HepG2 (cell line): Measurements from ENCODE around the gene PPIL3. TPM values are rescaled to one million over a fixed set of nuclear protein-coding genes. Genes with fewer than 3 reads are reported as not detected.

Experiments
- ATF1 ChIP-seq: IDR thresholded peaks from 2 replicates; pipeline ENCODE4 v1.6.1; 2016; ENCODE audit warnings: mild to moderate bottlenecking, control low read depth
- BHLHE40 ChIP-seq: IDR thresholded peaks from 2 replicates; pipeline ENCODE4 v1.6.1; 2011; ENCODE audit warnings: low read length, improper control_type of control experiment
- CEBPB ChIP-seq: IDR thresholded peaks from 2 replicates; pipeline ENCODE4 v1.6.1; 2011; ENCODE audit warnings: low read depth, low read length, improper control_type of control experiment, borderline replicate concordance
- CREM ChIP-seq, 2 experiments: sonication (generic) in 1 of 2; formaldehyde crosslinking in 1 of 2; IDR thresholded peaks; 2 replicates each; pipeline versions ENCODE4 v1.4.0 to v1.6.1; 2016 to 2020; ENCODE audit warnings: antibody characterized with exemption in 1 of 2, mild to moderate bottlenecking in 1 of 2, missing genetic modification reagents in 1 of 2
- FOXP1 ChIP-seq, 2 experiments: fragments of 450-650 bp in 1 of 2; IDR thresholded peaks; 2 replicates each; pipeline ENCODE4 v1.6.1; 2017 to 2018; ENCODE audit warnings: antibody characterized with exemption in 1 of 2
- MED1 ChIP-seq: sonication (generic); formaldehyde crosslinking; IDR thresholded peaks from 2 replicates; pipeline ENCODE4 v1.4.0; 2020; ENCODE audit warnings: missing genetic modification reagents
- PAF1 ChIP-seq: IDR thresholded peaks from 2 replicates; pipeline ENCODE4 v1.6.1; 2016; ENCODE audit warnings: missing genetic modification reagents, missing compliant biosample characterization
- PRPF4 ChIP-seq: fragments of 200-400 bp; formaldehyde crosslinking; IDR thresholded peaks from 2 replicates; pipeline ENCODE4 v1.6.1; 2016; ENCODE audit warnings: low read length, low read depth; ENCODE audit not compliant: poor library complexity, severe bottlenecking
- SMARCE1 ChIP-seq: fragments of 450-650 bp; IDR thresholded peaks from 2 replicates; pipeline ENCODE4 v1.6.1; 2017; ENCODE audit warnings: borderline replicate concordance
- TGIF2 ChIP-seq: IDR thresholded peaks from 2 replicates; pipeline ENCODE4 v1.6.1; 2016; ENCODE audit warnings: control low read depth, missing compliant biosample characterization
- THAP11 ChIP-seq: IDR thresholded peaks from 2 replicates; pipeline ENCODE4 v1.6.1; 2016; ENCODE audit warnings: missing biosample characterization, missing genetic modification reagents
- TOE1 ChIP-seq: sonication (generic); formaldehyde crosslinking; IDR thresholded peaks from 2 replicates; pipeline ENCODE4 v1.4.0; 2020; ENCODE audit warnings: mild to moderate bottlenecking, missing genetic modification reagents
- ZFP82 ChIP-seq: sonication (generic); formaldehyde crosslinking; IDR thresholded peaks from 2 replicates; pipeline ENCODE4 v1.5.1; 2020; ENCODE audit warnings: mild to moderate bottlenecking, missing genetic modification reagents, borderline replicate concordance
- ZNF205 ChIP-seq: IDR thresholded peaks from 2 replicates; pipeline ENCODE4 v1.6.1; 2018; ENCODE audit warnings: missing biosample characterization, missing genetic modification reagents
- ZNF33A ChIP-seq: sonication (generic); formaldehyde crosslinking; IDR thresholded peaks from 2 replicates; pipeline ENCODE4 v1.5.1; 2020; ENCODE audit warnings: missing genetic modification reagents, mild to moderate bottlenecking, moderate library complexity, borderline replicate concordance
- ZNF557 ChIP-seq: sonication (generic); formaldehyde crosslinking; IDR thresholded peaks from 2 replicates; pipeline ENCODE4 v1.4.0; 2020; ENCODE audit warnings: missing genetic modification reagents
- ZNF629 ChIP-seq: sonication (generic); formaldehyde crosslinking; conservative IDR thresholded peaks from 2 replicates; pipeline ENCODE4 v1.5.0; 2020; ENCODE audit warnings: missing genetic modification reagents
- ZNF660 ChIP-seq: sonication (generic); formaldehyde crosslinking; IDR thresholded peaks from 2 replicates; pipeline ENCODE4 v1.5.1; 2020; ENCODE audit warnings: mild to moderate bottlenecking, low read depth, missing genetic modification reagents, borderline replicate concordance
- ZNF674 ChIP-seq: sonication (generic); formaldehyde crosslinking; IDR thresholded peaks from 2 replicates; pipeline ENCODE4 v1.5.0; 2020; ENCODE audit warnings: low read depth, mild to moderate bottlenecking, missing genetic modification reagents
- polyA plus RNA-seq, 8 experiments: library from polyadenylated mRNA; depleted of rRNA in 3 of 8; stranded (reverse) in 7 of 8; unstranded in 1 of 8; fragments of >200 nt; fragmentation: Illumina TruSeq in 4 of 8; extraction: Trizol in 4 of 8; gene quantifications; 2 replicates each; pipeline versions ENCODE4 v1.2.1 to v1.2.3, GENCODE V29; 2011 to 2016; ENCODE audit warnings: low read depth in 4 of 8, missing spikeins in 1 of 8, mixed read lengths in 1 of 8; ENCODE audit not compliant: insufficient read depth in 1 of 8
- total RNA-seq, 5 experiments: library from RNA; depleted of rRNA; stranded (reverse); fragments of >200 nt; fragmentation: Illumina TruSeq; extraction: Trizol; gene quantifications; 2 replicates each; pipeline ENCODE4 v1.2.3, GENCODE V29; 2016; ENCODE audit warnings: low read depth in 1 of 5
- TF ChIP-seq, protein P1 (sequence below), 2 experiments: sonication (generic) in 1 of 2; formaldehyde crosslinking in 1 of 2; IDR thresholded peaks; 2 replicates each; pipeline versions ENCODE4 v1.6.1 to v1.9.0; 2014 to 2022; ENCODE audit warnings: antibody characterized with exemption in 1 of 2, borderline replicate concordance in 1 of 2, inconsistent platforms in 1 of 2, low read depth in 1 of 2, missing genetic modification reagents in 1 of 2
- TF ChIP-seq, protein P2 (sequence below): IDR thresholded peaks from 2 replicates; pipeline ENCODE4 v1.6.1; 2016; ENCODE audit warnings: mild to moderate bottlenecking, missing biosample characterization, missing genetic modification reagents
- TF ChIP-seq, protein P3 (sequence below): sonication (generic); formaldehyde crosslinking; conservative IDR thresholded peaks from 2 replicates; pipeline ENCODE4 v1.8.0; 2022; ENCODE audit warnings: mild to moderate bottlenecking, moderate library complexity, missing genetic modification reagents

The PPIL3 gene
- total and polyA plus RNA-seq, 2 of the 13 experiments (the other 11 are each of a cell fraction or from before 2014, with no cell fraction given) = 98.7 to 107 TPM

DNA sequence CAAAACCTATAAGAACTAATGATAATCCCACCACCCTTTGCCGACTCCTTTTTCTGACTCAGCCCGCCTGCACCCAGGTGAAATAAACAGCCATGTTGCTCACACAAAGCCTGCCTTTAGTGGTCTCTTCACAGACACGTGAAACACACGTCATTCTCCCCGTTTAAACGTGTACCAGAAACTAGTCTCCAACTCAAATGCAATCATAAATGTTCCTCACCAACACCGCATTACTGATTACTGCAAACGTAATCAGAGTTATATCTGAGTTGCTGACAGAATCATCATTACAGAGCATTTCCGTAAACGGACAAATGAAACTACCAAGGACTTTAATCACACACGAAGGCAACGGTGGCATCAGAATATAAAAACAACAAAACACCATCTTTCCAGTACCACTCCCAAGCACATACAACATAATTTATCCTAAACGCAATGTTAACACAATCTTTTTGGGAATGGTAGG is 26.3 kb downstream of the PPIL3 start (continued):
- TF ChIP-seq, protein P1, sequence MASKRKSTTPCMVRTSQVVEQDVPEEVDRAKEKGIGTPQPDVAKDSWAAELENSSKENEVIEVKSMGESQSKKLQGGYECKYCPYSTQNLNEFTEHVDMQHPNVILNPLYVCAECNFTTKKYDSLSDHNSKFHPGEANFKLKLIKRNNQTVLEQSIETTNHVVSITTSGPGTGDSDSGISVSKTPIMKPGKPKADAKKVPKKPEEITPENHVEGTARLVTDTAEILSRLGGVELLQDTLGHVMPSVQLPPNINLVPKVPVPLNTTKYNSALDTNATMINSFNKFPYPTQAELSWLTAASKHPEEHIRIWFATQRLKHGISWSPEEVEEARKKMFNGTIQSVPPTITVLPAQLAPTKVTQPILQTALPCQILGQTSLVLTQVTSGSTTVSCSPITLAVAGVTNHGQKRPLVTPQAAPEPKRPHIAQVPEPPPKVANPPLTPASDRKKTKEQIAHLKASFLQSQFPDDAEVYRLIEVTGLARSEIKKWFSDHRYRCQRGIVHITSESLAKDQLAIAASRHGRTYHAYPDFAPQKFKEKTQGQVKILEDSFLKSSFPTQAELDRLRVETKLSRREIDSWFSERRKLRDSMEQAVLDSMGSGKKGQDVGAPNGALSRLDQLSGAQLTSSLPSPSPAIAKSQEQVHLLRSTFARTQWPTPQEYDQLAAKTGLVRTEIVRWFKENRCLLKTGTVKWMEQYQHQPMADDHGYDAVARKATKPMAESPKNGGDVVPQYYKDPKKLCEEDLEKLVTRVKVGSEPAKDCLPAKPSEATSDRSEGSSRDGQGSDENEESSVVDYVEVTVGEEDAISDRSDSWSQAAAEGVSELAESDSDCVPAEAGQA (IDR thresholded peaks at IDR 0.05; ENCODE audit: low read depth) = 0 out of 2 replicates have a peak, but pooled peaks have one; percentile 23
- TF ChIP-seq, protein P1 (CRISPR knock-in tag; IDR thresholded peaks at IDR 0.05; ENCODE audit: borderline replicate concordance) = no peak
- TF ChIP-seq CREM (IDR thresholded peaks at IDR 0.05) = peak; percentile 69
- TF ChIP-seq CREM (CRISPR knock-in tag; IDR thresholded peaks at IDR 0.05) = no peak; the same call in 1 of the 2 replicates
- TF ChIP-seq, protein P2, sequence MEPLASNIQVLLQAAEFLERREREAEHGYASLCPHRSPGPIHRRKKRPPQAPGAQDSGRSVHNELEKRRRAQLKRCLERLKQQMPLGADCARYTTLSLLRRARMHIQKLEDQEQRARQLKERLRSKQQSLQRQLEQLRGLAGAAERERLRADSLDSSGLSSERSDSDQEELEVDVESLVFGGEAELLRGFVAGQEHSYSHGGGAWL (CRISPR knock-in tag) = no peak
- TF ChIP-seq TGIF2 = no peak
- TF ChIP-seq TOE1 (CRISPR knock-in tag) = no peak
- TF ChIP-seq ZNF205 (CRISPR knock-in tag) = no peak
- peak; percentile 78 for TF ChIP-seq ATF1 (CRISPR knock-in tag)
- no peak for TF ChIP-seq FOXP1 (IDR thresholded peaks at IDR 0.05)
- peak; percentile 3; the same call in 1 of the 2 replicates for TF ChIP-seq FOXP1 (CRISPR knock-in tag; IDR thresholded peaks at IDR 0.05)
- 0 out of 2 replicates have a peak, but pooled peaks have one; percentile 71 for TF ChIP-seq PAF1 (CRISPR knock-in tag)
- TF ChIP-seq MED1 = peak; percentile 16; the same call in 1 of the 2 replicates
- no peak for TF ChIP-seq ZNF660 (CRISPR knock-in tag)
- TF ChIP-seq CEBPB = no peak
- TF ChIP-seq BHLHE40 = 0 out of 2 replicates have a peak, but pooled peaks have one; percentile 28
- TF ChIP-seq, protein P3, sequence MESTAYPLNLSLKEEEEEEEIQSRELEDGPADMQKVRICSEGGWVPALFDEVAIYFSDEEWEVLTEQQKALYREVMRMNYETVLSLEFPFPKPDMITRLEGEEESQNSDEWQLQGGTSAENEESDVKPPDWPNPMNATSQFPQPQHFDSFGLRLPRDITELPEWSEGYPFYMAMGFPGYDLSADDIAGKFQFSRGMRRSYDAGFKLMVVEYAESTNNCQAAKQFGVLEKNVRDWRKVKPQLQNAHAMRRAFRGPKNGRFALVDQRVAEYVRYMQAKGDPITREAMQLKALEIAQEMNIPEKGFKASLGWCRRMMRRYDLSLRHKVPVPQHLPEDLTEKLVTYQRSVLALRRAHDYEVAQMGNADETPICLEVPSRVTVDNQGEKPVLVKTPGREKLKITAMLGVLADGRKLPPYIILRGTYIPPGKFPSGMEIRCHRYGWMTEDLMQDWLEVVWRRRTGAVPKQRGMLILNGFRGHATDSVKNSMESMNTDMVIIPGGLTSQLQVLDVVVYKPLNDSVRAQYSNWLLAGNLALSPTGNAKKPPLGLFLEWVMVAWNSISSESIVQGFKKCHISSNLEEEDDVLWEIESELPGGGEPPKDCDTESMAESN (CRISPR knock-in tag) = 0 out of 2 replicates have a peak, but pooled peaks have one; percentile 43
- no peak for TF ChIP-seq THAP11 (CRISPR knock-in tag)
- TF ChIP-seq SMARCE1 = no peak
- no peak for TF ChIP-seq PRPF4
- TF ChIP-seq ZNF33A = peak; percentile 52; the same call in 1 of the 2 replicates
- no peak for TF ChIP-seq ZNF674
- no peak for TF ChIP-seq ZFP82 (CRISPR knock-in tag)
- no peak for TF ChIP-seq ZNF557 (CRISPR knock-in tag)
- TF ChIP-seq ZNF629 (CRISPR knock-in tag) = no peak
